WTC11 (cell line): ENCODE data around the gene LRSAM1. TPM values are rescaled to one million over a fixed set of nuclear protein-coding genes. Genes with fewer than 3 reads are reported as not detected.

ENCODE experiments used
- ATAC-seq: fragments of 200-7000 bp; cut with Tn5 transposase; 2 replicates; pipeline ENCODE4 v1.10.0; 2021; ENCODE audit warnings: mild to moderate bottlenecking, moderate library complexity
- CTCF ChIA-PET: fragments of 300-600 bp; sonication (Branson Sonifier 250); formaldehyde crosslinking; loops from one replicate; lab custom pipeline; 2021; ENCODE audit warnings: antibody characterized with exemption; lab: Charles Lee
- POLR2A ChIA-PET: fragments of 350-600 bp; sonication (Branson Sonifier 250); formaldehyde crosslinking; loops from one replicate; lab custom pipeline; 2021; ENCODE audit warnings: antibody characterized with exemption; lab: Charles Lee
- DNase-seq: peaks from one replicate; pipeline ENCODE4 v3.0.0; 2021; ENCODE audit warnings: low spot score
- H3K27ac Mint-ChIP-seq: 2 replicates; pipeline ENCODE4 v1.8.0; 2021; ENCODE audit warnings: mixed read lengths
- H3K27me3 Mint-ChIP-seq: 2 replicates; pipeline ENCODE4 v1.8.0; 2021; ENCODE audit warnings: low read depth, mild to moderate bottlenecking, moderate library complexity, mixed read lengths
- H3K36me3 Mint-ChIP-seq: 2 replicates; pipeline ENCODE4 v1.8.0; 2021; ENCODE audit warnings: mixed read lengths
- H3K4me1 Mint-ChIP-seq: 2 replicates; pipeline ENCODE4 v1.8.0; 2022; ENCODE audit warnings: mixed read lengths
- H3K4me3 Mint-ChIP-seq: 2 replicates; pipeline ENCODE4 v1.8.0; 2021; ENCODE audit warnings: mild to moderate bottlenecking, moderate library complexity, mixed read lengths
- H3K9me3 Mint-ChIP-seq: 2 replicates; pipeline ENCODE4 v1.8.0; 2021; ENCODE audit warnings: mixed read lengths
- AFF4 ChIP-seq: sonication (generic); formaldehyde crosslinking; IDR thresholded peaks from 2 replicates; pipeline ENCODE4 v1.8.1; 2023; ENCODE audit warnings: mild to moderate bottlenecking, missing genetic modification reagents, borderline replicate concordance
- AR ChIP-seq: fragments of 250-450 bp; sonication (Bioruptor Pico); IDR thresholded peaks from 2 replicates; pipeline ENCODE4 v1.9.0; 2021; ENCODE audit warnings: mild to moderate bottlenecking
- ATF3 ChIP-seq: sonication (generic); formaldehyde crosslinking; conservative IDR thresholded peaks from 2 replicates; pipeline ENCODE4 v1.8.1; 2022; ENCODE audit warnings: mild to moderate bottlenecking, missing genetic modification reagents
- CDX4 ChIP-seq: fragments of 250-450 bp; sonication (Bioruptor Pico); IDR thresholded peaks from 2 replicates; pipeline ENCODE4 v1.9.0; 2021; ENCODE audit warnings: moderate library complexity, mild to moderate bottlenecking, inconsistent platforms, borderline replicate concordance
- E2F4 ChIP-seq: sonication (generic); formaldehyde crosslinking; IDR thresholded peaks from 2 replicates; pipeline ENCODE4 v1.8.1; 2022; ENCODE audit warnings: low read depth, mild to moderate bottlenecking, moderate library complexity, missing genetic modification reagents, borderline replicate concordance
- GRHL2 ChIP-seq: fragments of 250-450 bp; sonication (Bioruptor Pico); IDR thresholded peaks from 2 replicates; pipeline ENCODE4 v1.8.0; 2022; ENCODE audit warnings: mild to moderate bottlenecking, moderate library complexity; ENCODE audit not compliant: insufficient replicate concordance, severe bottlenecking
- IRF1 ChIP-seq: sonication (generic); formaldehyde crosslinking; IDR thresholded peaks from 2 replicates; pipeline ENCODE4 v1.8.0; 2023; ENCODE audit warnings: missing genetic modification reagents
- NFATC4 ChIP-seq: fragments of 250-450 bp; sonication (Bioruptor Pico); IDR thresholded peaks from 2 replicates; pipeline ENCODE4 v1.9.0; 2021; ENCODE audit warnings: mild to moderate bottlenecking
- NR1H2 ChIP-seq: sonication (generic); formaldehyde crosslinking; IDR thresholded peaks from 2 replicates; pipeline ENCODE4 v1.9.0; 2021; ENCODE audit warnings: mild to moderate bottlenecking, moderate library complexity, missing genetic modification reagents
- NR3C1 ChIP-seq: sonication (generic); formaldehyde crosslinking; conservative IDR thresholded peaks from 2 replicates; pipeline ENCODE4 v1.8.1; 2023; ENCODE audit warnings: low read depth, mild to moderate bottlenecking, missing genetic modification reagents
- RELA ChIP-seq: sonication (generic); formaldehyde crosslinking; IDR thresholded peaks from 2 replicates; pipeline ENCODE4 v1.8.1; 2022; ENCODE audit warnings: missing genetic modification reagents, mild to moderate bottlenecking, borderline replicate concordance
- STAT6 ChIP-seq: sonication (generic); formaldehyde crosslinking; conservative IDR thresholded peaks from 2 replicates; pipeline ENCODE4 v1.8.1; 2023; ENCODE audit warnings: mild to moderate bottlenecking, low read depth, missing genetic modification reagents, moderate library complexity
- ZNF138 ChIP-seq: sonication (generic); formaldehyde crosslinking; conservative IDR thresholded peaks from 2 replicates; pipeline ENCODE4 v1.8.1; 2022; ENCODE audit warnings: mild to moderate bottlenecking, moderate library complexity, missing genetic modification reagents
- ZNF263 ChIP-seq: sonication (generic); formaldehyde crosslinking; IDR thresholded peaks from 2 replicates; pipeline ENCODE4 v1.8.1; 2022; ENCODE audit warnings: low read depth, mild to moderate bottlenecking, moderate library complexity, missing genetic modification reagents
- ZNF425 ChIP-seq: fragments of 250-450 bp; sonication (Bioruptor Pico); conservative IDR thresholded peaks from 2 replicates; pipeline ENCODE4 v1.9.0; 2021; ENCODE audit warnings: mild to moderate bottlenecking
- ZSCAN18 ChIP-seq: fragments of 250-450 bp; sonication (Bioruptor Pico); IDR thresholded peaks from 2 replicates; pipeline ENCODE4 v2.1.2; 2022; ENCODE audit warnings: mild to moderate bottlenecking, moderate library complexity
- total RNA-seq: library from RNA; stranded (reverse); gene quantifications from 3 replicates; pipeline ENCODE4 v1.2.3, GENCODE V29; 2021

LRSAM1 gene
- total RNA-seq, 1 experiment from 2014 or later = 32.4 TPM

- no peak for TF ChIP-seq ZSCAN18 (CRISPR knock-in tag)
- no peak for TF ChIP-seq E2F4 (CRISPR knock-in tag)
- TF ChIP-seq ZNF263 = no peak
- no peak for TF ChIP-seq ZNF425 (CRISPR knock-in tag)
- TF ChIP-seq ZNF138 (CRISPR knock-in tag) = no peak
Measured at GRCh38 chr9:127455324-127455992, 4.1 kb downstream of the LRSAM1 start (continued).

- POLR2A ChIA-PET = interaction anchor here (0.7 kb wide), 1 partner anchor 35 kb away, joined by 3 read pairs; no protein-coding TSS in a partner anchor
- ATAC-seq = peak; percentile 55
- no peaks in the 10 kb centered on the region for H3K9me3 Mint-ChIP-seq
- peaks cover 9% of the 10 kb centered on the region for H3K4me1 Mint-ChIP-seq
- H3K27ac Mint-ChIP-seq = peak overlapping the region; percentile 85; the same call in 1 of the 2 replicates
- DNase-seq = peak; percentile 31
- H3K27me3 Mint-ChIP-seq = no peaks in the 10 kb centered on the region
- CTCF ChIA-PET = interaction anchor here (1.0 to 1.7 kb wide), 2 partner anchors 32 to 43 kb away, joined by 3 to 4 read pairs; no protein-coding TSS in a partner anchor
- H3K4me3 Mint-ChIP-seq = no peak overlapping the region
- H3K36me3 Mint-ChIP-seq = peaks cover 40% of the 10 kb centered on the region
- TF ChIP-seq NFATC4 (CRISPR knock-in tag) = no peak
- no peak for TF ChIP-seq NR1H2 (CRISPR knock-in tag)
- no peak for TF ChIP-seq CDX4 (CRISPR knock-in tag)
- TF ChIP-seq IRF1 (CRISPR knock-in tag) = no peak
- TF ChIP-seq GRHL2 = no peak
- no peak for TF ChIP-seq ATF3
- no peak for TF ChIP-seq AFF4 (CRISPR knock-in tag)
- TF ChIP-seq NR3C1 = no peak
- no peak for TF ChIP-seq AR (CRISPR knock-in tag)
- TF ChIP-seq RELA (CRISPR knock-in tag) = no peak
- TF ChIP-seq STAT6 (CRISPR knock-in tag) = no peak
Measured at GRCh38 chr9:127457191-127457878, 6.0 kb downstream of the LRSAM1 start.
